Activated CD4-positive, alpha-beta T cell treated with anti-CD3 and anti-CD28 coated beads for 4 hours (primary cell): ENCODE results near the gene PLOD2.

Experiments used
- DNase-seq, 2 donors: peaks; one replicate each; pipeline ENCODE4 v3.0.0-alpha.2; 2020

Gene PLOD2

DNA sequence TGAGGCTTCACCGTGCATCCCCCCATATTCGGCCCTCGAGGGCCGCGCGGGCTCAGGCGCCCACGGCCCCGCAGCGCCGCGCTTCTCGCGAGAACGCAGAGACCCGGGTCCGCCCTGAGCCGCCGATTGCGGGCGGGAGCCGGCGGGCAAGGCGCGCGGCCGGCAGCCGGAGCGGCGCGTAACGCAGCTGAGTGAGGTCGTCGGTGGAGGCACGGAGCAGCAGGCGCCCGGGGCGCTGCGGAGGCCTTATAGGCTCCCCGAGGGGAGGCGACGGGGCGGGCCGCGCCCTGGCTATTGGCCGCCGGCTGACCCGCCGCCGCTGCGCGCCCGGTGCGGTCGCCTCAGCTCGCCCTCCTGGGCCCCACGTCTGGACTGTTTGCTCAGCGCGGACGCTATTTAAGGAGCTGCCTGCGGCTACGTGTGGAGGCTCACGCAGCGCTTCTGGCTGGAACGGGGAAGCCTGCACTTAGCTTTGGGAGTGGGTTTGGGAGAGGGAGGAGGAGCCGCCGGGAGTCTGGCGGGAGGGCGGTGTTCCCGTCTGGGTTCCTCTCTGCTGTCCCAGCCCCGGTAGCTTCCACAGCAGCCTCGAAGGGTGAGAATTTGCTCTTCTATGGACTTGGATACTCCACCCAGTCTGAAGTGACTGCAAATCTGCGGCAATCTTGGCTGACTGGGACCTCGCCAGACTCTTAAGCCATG, at the start of gene PLOD2:
Gene PLOD2 (minus strand): TSS at position 221 of the 699 bp plus-strand sequence. CDS start 195 bp downstream, at position 26.
- DNase-seq, result peak in 1 of 2 donors; percentile 1

DNA sequence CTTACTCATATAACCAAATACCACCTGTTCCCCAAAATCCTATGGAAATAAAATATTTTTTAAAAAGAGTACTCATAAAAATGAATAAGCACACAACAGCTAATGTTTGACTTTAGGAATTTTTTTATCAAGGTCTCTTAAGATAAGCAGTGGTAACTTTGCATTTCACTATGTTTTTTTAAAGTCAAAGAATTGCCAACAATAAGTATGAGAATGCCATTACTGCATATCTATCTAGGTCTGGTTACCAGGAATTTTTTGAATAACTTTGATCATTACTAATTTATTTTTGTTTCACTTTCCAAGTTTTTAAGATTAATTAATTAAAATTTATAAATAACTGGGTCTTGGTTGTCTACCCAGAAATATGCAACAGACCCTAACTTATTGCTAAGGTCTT, 48.4 kb upstream of the PLOD2 start:
- DNase-seq, result no peak

DNA sequence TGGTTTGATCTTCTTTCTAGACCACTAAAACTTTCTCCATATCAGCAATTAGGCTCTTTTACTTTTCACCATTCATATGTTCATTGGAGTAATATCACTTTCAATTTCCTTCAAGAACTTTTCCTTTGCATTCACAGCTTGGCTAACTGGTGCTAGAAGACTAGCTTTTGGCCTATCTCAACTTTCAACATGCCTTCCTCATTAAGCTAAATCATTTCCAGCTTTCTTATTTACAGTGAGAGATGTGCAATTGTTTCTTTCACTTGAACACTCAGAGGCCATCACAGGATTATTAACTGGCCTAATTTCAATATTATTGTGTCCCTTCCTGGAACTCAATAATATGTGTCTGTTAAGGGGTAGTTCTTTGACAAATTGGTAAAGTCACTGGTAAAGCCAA, 42.8 kb upstream of the PLOD2 start:
- no peak for DNase-seq

DNA sequence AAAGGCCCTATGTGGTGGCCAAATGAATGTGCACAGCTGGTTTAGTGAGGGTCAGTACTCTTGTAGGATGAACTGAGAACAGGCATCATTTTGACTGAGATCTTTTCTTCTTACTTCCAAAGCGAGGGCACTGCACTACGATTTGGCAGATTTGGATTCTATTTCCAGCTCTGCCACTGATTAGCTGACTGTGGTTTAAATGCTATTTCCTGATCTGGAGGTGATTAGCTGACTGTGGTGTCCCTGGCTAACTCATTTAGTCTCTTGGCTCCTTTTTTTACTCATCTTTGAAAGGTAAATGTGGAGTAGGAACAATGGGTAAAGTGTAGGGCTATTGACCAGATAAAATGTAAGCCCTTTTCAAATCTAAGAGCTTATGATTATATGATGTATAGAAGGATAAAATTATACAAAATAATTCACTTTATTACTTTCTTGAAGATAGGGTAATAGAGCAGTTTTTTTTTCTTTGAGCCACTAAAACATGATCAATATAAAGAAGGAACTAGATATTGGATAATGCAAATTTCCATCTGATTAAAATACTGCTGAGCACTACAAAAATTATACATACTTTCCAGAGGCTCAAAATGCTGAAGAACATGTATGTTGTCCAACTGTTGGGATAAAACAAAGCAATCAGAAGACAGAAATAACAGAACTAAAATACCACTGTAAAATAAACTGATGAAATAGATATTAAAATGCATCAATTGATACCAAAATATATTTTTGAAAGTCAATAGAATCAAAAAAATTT, 39.7 kb upstream of the PLOD2 start:
- no peak for DNase-seq

DNA sequence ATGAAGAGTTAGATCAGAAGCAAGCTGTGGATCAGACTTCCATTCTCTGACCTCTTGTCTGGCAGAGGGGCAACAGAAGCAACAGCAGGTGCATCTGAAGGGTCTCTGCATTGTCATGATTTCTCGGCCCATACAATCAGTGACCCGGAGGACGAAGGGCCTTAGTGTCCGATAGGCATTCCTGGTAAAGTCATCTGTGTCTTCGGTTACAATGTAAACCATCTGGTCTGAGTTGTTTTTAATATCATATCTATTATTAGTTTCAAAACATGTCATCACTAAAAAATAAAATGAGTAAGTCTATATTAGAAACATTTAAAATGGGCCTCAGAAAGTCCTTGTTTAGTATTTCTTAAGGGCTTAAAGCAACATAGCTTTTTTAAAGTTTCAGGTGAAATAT, 38.8 kb upstream of the PLOD2 start:
- DNase-seq, result no peak

DNA sequence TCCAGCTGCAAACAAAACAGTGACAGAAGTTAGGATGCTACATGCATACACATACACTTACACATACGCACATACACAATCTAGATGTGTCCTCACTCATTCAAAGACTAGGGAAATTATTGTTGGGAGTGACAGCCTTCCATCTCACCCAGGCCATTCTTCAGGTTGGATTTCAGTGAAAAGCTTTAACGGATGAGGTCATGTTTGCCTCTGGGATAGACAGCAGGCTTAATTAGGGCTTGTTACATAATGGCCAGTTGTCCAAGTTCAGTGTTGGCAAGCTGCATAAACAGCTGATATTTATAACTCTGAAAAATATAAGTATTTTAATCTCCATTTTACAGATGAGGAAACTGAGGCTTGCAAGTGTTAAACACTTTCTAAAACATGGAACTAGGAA, 35.8 kb upstream of the PLOD2 start:
- DNase-seq, result no peak

DNA sequence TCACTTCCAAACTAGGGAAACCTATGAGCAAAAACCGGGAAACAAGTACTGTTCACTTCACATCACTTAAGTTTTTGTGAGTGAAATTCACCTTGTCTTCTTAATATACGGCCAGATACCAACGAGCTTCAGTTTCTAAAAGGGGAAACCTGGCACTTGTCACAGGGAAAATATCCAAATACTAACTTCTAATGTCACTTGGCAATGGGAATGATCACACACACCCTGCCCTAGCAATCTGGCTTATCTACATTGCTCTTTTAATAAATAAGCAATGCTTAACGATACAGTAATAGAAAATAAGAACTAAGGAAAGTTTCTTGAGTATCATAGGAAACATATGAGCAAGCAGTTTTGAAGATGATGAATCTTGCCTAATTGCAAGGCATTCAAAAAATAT, 34.6 kb upstream of the PLOD2 start:
- no peak for DNase-seq

DNA sequence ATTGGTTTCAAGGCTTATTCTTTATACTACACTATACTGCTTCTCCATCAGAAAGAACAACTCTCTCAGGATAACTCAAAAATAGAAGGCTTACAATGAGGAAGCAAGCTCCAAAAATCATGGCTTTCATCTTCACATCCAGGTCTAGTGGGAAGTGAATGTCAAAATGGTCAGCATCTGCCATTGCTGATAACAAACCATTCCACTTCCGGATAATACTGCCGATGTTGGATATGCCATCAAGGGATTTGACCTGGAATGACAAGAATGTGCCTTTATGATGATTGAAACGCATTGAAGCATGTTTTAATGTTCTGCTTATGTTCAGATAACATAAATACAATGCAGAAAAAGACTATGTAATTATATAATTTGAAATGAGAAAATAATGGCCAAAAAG, 34.0 kb upstream of the PLOD2 start:
- DNase-seq, result no peak

DNA sequence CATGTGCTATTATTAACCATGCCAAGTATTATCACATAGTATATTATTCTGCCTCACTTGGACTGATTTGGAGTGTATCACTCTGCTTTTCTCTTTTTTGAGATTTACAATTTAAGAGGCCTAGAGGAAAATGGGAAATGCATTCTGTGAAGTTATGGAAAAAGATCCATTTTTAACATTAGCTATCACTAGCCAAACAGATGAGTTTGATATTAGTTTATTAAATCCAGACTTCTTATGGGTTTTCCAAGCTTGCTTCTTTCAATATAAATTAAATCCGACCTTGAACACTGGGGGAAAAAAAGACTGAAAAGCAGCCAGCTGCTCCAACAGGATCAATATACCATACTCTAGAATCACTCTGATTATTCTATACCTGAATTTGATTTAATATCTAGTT, 30.1 kb upstream of the PLOD2 start:
- no peak for DNase-seq

DNA sequence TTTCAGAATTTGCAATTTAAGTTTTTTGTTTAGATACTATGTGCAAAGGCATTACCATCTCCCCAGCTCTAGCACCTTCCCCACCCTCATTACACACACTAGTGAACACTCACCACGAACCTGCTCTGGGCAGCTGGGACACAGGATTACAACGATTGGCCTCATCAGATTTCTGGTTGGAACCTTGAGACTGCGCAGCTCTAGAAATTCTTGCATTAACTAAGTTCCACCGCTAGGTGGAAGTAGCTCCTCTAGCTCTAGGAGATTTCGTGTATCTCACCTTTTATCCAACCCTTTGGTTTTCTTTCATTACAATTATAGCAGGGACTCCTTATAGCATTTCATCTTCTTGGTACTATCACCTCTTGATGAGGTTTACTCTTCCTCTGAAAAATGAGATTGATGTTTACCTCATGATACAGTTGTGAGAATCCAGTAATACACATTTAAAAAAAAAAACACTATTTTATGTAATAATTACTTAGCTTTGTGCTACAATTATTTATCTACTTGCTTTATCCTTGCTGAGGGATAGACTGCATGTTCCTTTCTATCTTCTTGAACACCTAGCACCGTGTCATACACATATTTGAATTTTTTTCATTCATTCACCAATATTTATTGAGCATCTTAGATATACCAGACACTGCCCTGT, 28.7 kb upstream of the PLOD2 start:
- peak in 1 of 2 donors; percentile 4 for DNase-seq

DNA sequence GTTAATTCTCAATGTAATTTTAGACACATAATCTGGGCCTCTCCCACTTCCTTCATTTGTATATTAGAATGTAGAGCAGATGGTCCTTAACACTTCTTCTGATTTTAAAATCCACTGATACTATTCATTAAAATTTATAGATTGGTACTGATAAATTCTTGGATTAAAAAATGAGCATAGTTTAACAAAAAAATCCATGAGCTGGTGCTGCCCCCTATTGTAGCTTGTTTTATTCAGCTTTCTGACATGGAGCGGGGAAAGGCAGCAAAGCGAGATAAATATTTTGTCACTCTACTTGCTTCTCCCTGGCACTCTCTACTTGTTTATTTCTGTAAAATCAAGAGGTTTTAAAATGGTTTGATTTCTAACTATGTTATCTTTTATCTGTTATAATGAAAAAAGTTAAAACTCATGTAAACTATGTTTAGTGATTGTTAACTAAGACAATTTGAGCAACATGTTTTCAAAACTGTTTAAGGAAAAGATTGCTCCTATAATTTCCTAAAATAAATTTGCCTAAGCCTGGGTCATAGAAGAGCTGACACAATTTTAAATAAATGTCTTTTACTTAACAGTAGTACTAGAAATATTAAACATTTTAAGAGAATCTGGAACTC, 26.5 kb upstream of the PLOD2 start:
- no peak for DNase-seq

DNA sequence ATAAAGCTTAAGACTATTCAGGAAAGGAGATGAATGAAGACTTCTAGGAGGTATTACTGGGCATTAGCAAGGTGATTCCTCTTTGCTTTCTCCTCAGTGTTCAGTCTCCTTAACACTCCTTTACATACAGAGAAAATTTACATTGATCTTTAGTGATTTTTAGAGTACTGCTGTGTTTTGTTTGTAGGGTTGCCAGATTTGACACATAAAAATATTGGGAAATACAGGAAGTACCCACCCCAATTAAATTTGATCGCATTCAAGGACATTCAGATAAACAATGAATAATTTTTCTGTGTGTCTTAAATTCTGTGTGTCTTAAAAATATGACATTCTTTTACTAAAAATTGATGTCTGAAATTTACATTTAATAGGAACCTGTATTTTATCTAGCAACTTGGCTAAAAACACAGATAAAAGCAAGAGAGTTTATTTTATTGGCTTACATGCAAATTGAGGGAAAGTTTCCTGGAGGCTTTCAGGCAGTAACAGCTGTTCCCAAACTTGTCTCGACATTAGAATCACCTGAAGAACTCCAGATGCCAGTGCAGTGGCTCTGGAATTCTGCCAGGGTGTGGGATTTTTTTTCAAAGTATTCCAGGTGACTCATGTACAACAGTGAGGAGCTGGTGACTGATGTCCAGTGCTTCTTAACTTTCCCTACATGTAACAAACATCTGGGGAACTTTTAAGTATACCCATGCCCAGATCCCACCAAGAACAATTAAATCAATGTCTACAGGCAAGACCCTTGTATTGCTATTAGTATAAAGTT, 23.4 kb upstream of the PLOD2 start:
- no peak for DNase-seq

DNA sequence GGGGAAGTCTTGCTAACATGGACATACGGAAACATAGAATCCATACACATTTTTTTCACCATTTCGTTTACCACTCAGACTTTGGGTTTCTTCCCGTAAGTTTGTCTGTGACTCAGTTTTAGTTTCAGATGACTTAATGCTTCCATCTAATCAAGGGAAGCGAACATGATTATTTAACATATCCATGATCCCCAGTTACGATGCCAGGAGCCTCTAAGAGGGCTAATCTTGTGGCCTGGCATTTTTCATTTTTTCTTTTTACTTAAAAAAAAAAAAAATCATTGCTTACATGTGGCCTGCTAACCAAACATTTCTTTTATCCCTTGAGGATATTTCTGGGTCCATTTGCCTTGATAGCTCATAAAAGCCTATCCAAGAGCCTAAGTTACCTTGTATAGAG, 20.2 kb upstream of the PLOD2 start:
- DNase-seq, result no peak

DNA sequence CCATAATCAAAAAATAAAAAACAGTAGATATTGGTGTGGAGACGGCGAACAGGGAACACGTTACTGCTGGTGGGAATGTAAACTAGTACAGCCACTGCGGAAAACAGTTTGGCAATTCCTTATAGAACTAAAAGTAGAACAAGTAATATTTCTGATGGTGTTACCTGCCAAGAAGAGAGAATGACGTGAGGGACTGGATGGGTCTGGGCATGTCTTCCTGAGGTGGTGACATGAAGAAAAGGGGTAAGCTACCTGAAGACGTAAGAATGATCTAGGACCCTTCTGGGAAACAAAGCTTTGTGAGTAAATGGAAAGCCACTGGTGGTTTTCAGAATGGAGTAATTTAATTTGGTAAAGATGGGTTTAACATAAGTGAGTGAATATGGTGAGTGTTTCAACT, 19.4 kb upstream of the PLOD2 start:
- DNase-seq, result no peak

DNA sequence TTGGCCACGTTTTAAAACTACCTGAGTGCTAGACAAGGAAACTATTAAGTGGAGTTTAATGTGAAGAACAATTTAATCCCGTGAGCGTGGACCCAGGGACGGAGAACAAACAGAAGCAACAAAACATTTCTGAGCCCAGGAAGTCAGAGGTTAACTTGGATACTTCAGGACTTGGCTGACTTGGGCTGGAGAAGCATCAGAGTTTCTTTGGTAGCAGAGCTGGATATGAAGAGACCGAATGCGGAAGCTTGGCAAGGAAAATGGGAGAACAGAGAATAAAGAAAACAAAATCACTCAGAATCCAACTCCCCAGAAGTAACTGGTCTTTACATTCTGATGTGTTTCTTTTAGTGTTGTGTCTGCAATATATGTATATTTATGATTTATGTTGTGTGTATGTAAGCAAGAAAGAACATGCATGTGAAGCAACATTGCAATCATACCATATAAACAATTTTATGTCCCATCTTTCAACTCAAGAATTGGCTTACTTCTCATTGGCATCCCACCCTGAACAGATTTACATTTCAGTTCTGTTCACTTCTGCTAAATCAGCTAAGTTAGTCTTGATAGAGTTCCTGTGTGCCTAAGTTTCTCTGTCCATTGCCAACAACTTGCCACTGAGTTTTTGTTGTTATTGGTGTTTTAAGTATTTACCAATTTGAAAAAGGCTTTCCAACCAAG, 17.2 kb upstream of the PLOD2 start:
- DNase-seq, result no peak

DNA sequence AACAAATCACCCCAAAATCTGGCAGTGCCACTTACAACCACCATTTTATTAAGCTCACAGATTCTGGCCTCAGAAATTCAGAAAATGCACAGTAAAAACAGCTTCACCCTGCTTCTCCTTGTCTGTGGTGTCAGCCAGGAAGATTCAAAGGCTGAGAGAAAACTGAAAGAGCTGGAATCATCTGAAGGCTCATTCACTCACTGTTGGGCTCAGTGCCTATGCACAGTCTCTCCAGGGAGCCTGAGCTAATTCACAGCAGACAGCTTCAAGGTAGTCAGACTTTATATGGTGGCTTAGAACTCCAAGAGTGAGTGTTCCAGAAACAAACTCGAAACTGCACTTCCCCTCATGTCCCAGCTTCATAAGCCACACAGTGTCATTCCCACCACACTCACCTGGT, 16.5 kb upstream of the PLOD2 start:
- no peak for DNase-seq

DNA sequence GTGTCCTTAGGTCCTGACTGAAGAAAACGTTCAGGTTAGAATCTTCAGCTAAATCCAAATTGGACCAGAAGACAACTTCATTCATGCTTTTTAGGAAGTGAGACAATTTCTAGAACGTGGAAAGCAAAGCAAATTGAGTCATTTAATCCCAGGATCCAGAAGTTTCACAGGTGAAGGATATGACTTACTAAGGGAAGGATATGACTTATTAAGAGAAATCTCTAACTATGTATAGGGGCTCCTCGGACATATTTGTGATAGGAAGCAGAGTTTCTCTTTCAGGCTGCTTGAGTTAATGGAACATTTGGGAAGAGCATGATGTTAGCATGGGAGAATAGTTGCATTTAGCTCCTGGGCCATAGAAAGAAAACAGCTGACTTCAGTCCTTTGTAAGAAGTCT, 16.1 kb upstream of the PLOD2 start:
- no peak for DNase-seq

DNA sequence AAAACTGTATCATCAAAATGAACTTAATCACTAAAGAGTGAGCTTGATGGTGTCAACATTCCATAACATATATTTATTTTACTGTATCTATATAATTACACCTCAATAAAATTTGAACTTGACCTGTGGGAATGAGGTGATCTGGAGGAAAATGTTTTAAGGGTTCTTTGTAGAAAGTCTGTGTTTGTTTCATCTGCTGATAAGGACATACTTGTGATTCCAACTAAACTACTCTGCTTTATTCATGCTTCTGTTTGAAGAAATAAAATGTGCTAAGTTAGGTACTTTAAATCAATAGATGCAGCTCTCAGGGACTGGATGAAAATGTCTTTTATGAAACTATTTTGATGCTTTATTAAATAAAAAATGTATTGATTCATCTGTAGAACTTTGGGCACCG, 11.6 kb upstream of the PLOD2 start:
- no peak for DNase-seq

DNA sequence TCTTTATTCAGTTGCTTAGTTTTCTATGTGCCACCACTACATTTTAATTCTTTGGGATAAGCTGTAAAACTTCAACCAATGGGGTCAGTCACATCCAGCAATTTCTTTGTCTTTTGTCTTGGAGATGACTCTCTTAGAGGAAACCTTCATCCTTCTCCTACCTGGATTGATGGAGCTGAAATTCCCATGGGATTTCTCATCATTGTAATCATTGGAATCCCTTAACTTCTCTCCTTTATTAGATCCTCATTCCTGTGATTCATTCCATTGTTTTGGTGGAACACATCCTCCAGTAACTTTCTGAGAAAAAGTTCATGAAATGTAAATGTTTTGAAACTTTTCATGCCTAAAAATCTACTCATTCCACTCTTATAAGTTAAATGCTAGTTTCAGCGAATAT, 9.6 kb upstream of the PLOD2 start:
- DNase-seq, result no peak

DNA sequence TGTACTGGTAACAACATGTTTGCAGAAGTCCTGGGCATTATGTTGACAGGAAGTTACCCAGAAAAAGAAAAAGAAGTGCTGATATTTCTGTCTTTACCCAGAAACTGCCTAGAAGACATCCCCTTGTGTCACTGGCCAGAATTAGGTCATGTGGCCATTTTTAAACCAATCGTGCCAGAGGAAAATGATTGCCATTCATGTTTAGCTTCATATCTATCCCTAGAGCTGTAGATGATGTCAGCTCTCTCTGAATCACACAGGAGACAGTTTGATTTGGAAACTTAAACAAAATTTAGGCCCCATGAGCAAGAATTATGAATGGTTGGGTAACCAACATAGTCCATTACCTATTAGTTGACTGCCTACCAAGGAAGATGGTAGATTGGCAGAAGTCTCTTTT, 8.9 kb upstream of the PLOD2 start:
- DNase-seq, result no peak

DNA sequence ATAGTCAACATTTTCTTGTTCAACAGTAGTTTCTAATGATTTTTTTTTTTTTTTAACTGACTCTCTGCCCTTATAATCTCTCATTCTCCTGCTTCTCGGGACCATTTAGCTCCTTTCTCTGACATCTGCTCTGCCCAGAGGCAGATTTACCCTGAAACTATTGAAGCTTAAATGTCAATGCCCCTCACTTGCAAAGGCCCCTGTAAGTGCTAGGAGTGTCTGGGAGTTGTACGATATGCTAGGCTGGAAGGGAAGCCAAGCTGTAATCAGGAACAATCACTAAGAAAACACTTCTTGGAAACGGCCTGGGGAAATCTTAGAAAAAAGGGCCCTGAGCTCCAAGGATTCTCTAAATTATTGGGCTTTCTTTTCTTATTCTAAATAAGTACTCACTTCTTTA, 5.8 kb upstream of the PLOD2 start:
- DNase-seq, result no peak

DNA sequence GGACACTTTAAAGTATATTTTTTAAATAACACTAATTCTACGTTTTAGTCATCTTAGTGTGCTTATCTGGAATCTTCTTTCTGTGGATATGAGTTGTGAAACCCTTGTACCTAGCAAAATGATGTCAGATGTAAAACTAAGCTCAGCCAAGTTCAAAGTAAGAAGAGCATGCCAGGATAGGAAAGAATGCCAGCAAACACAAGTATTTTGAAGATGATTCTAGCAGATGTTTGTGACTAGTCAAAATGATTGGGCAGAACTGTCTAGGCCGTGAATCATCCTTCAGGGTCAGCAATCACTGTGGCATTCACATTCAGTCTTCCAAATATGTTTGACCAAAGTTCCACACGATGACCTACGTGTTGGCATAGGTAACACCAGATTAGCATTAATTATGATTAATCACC, 5.4 kb upstream of the PLOD2 start:
- DNase-seq, result no peak
